ENCODE data around the gene UBR3. TPM values are rescaled to one million over a fixed set of nuclear protein-coding genes. Genes with fewer than 3 reads are reported as not detected.

The UBR3 gene
- total RNA-seq, 6 donors from 2014 or later, result 27.8 to 126 (median 44.7) TPM

DNA sequence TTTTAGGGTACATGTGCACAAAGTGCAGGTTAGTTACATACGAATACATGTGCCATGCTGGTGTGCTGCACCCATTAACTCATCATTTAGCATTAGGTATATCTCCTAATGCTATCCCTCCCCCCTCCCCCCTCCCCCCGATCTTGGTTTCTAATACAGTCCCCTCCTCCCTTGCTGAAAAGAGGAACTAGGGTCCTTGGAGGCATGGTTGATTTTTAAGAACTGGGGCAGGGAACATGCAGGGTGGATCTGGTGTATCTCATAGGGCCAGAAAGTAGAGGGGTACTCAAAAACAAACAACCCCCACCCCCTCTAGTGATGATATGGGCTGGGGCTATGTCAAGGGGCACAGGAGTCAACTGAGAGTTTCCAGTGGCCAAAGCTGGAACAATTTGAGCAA, 153.4 kb downstream of the UBR3 start:
- ATAC-seq (ENCODE audit: low FRiP score in 2 of 2) (no peak), DNase-seq (no peak)
- WGBS, 2 donors, result 85 to 97% methylated on average over 2 of the region's 2 CpGs
- Histone ChIP-seq H3K27ac (no peak overlapping the region), H3K4me3 (no peak overlapping the region), H3K27me3 (no peaks in the 10 kb centered on the region), H3K9me3 (peaks cover 7 to 11% (median 9%) of the 10 kb centered on the region in 4 donors), H3K4me1 (no peaks in the 10 kb centered on the region), H3K36me3 (peaks cover 0 to 9% (median 0%) of the 10 kb centered on the region in 4 donors)
- TF ChIP-seq POLR2A (IDR thresholded peaks at IDR 0.05) (no peak), EP300 (IDR thresholded peaks at IDR 0.05) (no peak), POLR2AphosphoS5 (IDR thresholded peaks at IDR 0.05) (no peak)
- TF ChIP-seq, protein P1, sequence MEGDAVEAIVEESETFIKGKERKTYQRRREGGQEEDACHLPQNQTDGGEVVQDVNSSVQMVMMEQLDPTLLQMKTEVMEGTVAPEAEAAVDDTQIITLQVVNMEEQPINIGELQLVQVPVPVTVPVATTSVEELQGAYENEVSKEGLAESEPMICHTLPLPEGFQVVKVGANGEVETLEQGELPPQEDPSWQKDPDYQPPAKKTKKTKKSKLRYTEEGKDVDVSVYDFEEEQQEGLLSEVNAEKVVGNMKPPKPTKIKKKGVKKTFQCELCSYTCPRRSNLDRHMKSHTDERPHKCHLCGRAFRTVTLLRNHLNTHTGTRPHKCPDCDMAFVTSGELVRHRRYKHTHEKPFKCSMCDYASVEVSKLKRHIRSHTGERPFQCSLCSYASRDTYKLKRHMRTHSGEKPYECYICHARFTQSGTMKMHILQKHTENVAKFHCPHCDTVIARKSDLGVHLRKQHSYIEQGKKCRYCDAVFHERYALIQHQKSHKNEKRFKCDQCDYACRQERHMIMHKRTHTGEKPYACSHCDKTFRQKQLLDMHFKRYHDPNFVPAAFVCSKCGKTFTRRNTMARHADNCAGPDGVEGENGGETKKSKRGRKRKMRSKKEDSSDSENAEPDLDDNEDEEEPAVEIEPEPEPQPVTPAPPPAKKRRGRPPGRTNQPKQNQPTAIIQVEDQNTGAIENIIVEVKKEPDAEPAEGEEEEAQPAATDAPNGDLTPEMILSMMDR (IDR thresholded peaks at IDR 0.05), result no peak

DNA sequence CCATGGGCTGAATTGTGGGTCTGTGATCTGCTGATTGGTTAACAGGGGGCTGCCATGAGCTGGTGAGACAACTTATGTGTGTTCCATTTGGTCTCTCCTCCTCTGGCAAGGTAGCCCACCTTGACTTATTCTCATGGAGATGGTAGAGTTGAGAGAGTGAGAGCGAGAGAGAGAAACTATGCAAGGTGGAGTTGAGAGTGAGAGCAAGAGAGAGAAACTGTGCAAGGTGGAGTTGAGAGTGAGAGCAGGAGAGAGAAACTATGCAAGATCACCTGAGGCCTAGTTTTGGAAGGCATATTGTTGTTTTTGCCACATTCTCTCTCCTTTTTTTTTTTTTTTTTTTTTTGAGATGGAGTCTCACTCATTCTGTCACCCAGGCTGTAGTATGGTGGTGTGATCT, 155.7 kb downstream of the UBR3 start:
- 0 to 45% methylated on average over 1 of the region's 1 CpG for WGBS, 2 donors
- Histone ChIP-seq H3K27me3 (no peaks in the 10 kb centered on the region), H3K36me3 (peaks cover 0 to 10% (median 6%) of the 10 kb centered on the region in 4 donors), H3K9me3 (no peaks in the 10 kb centered on the region), H3K4me3 (no peak overlapping the region), H3K4me1 (no peaks in the 10 kb centered on the region), H3K27ac (no peak overlapping the region)
- no peak for ATAC-seq (ENCODE audit: low FRiP score in 2 of 2)
- DNase-seq, result no peak
- TF ChIP-seq POLR2A (IDR thresholded peaks at IDR 0.05), result no peak
- no peak for TF ChIP-seq POLR2AphosphoS5 (IDR thresholded peaks at IDR 0.05)
- no peak for TF ChIP-seq EP300 (IDR thresholded peaks at IDR 0.05)
- TF ChIP-seq, protein P1 (IDR thresholded peaks at IDR 0.05), result no peak

DNA sequence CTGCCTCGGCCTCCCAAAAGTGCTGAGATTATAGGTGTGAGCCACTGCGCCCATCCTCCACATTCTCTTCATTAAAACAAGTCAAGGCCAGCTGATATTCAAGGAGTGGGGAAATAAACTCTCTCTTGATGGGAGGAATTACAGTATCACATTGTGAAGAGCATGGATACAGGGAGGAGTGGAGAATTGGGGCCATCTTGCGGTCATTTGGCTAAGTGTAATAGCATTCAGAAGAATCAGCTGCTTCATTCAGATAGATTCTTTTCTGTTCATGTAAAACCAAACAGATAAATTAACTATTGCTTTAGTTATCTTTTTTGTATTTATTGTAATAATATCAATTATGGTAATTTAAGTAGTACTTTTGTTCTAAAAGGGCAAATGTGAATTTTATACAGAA, 156.3 kb downstream of the UBR3 start:
- 98 to 99% methylated on average over 3 of the region's 3 CpGs for WGBS, 2 donors
- no peaks in the 10 kb centered on the region for H3K4me1 ChIP-seq
- H3K9me3 ChIP-seq, result no peaks in the 10 kb centered on the region
- peaks cover 0 to 10% (median 5%) of the 10 kb centered on the region in 4 donors for H3K36me3 ChIP-seq
- H3K27me3 ChIP-seq, result no peaks in the 10 kb centered on the region
- TF ChIP-seq EP300 (IDR thresholded peaks at IDR 0.05) (no peak), POLR2A (IDR thresholded peaks at IDR 0.05) (no peak)
- TF ChIP-seq, protein P1 (IDR thresholded peaks at IDR 0.05), result no peak
- no peak for ATAC-seq (ENCODE audit: low FRiP score in 2 of 2)
- DNase-seq, result no peak
- no peak overlapping the region for H3K4me3 ChIP-seq
- H3K27ac ChIP-seq, result no peak overlapping the region

DNA sequence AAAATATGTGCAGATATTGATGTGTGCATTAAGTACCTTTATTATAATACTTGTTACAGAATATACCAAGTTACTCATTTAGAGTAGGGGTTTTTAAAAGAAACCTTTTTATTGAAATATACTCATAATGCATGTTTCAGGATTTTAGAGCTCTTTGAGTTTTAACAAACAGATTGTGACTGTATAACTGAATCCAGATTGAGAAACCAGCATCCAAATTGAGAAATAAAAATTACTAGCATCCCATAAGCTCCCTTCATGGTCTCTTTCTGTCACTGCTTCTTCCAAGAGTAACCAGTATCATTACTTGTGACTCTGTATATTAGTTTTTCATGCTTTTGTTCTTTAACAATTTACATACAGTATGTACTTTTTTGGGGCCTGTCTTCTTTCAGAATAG, 156.9 kb downstream of the UBR3 start:
- H3K27ac ChIP-seq, result no peak overlapping the region
- H3K9me3 ChIP-seq, result no peaks in the 10 kb centered on the region
- no peaks in the 10 kb centered on the region for H3K4me1 ChIP-seq
- peaks cover 0 to 10% (median 5%) of the 10 kb centered on the region in 4 donors for H3K36me3 ChIP-seq
- ATAC-seq (ENCODE audit: low FRiP score in 2 of 2), result no peak
- DNase-seq, result no peak
- H3K4me3 ChIP-seq, result no peak overlapping the region
- TF ChIP-seq, protein P1 (IDR thresholded peaks at IDR 0.05), result no peak
- no peak for TF ChIP-seq EP300 (IDR thresholded peaks at IDR 0.05)
- TF ChIP-seq POLR2AphosphoS5 (IDR thresholded peaks at IDR 0.05), result no peak
- H3K27me3 ChIP-seq, result no peaks in the 10 kb centered on the region

DNA sequence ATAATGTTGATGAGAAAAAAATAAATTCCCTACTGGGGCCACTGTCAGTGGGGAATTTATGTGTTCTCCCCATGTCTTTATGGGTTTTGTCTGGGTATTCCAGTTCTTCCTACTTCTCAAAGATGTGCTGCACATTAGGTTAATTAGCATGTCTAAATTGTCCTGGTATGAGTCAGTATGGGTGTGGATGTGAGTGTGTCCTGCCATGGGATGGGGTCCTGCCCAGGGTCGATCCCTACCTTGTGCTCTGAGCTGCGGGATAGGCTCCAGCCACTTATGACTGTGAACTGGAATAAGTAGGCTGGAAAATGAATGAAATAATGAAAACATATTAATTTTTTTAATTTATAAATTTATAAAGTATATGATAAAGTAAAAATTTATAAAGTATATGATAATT, 167.5 kb downstream of the UBR3 start:
- no peaks in the 10 kb centered on the region for H3K27me3 ChIP-seq

More for the DNA sequence above, 167.5 kb downstream of the UBR3 start:
- Histone ChIP-seq H3K27ac (no peak overlapping the region), H3K9me3 (peaks cover 0 to 6% (median 4%) of the 10 kb centered on the region in 4 donors), H3K4me3 (no peak overlapping the region), H3K4me1 (no peaks in the 10 kb centered on the region), H3K36me3 (peaks cover 2 to 22% (median 6%) of the 10 kb centered on the region in 4 donors)
- TF ChIP-seq, protein P1 (IDR thresholded peaks at IDR 0.05), result no peak
- TF ChIP-seq POLR2AphosphoS5 (IDR thresholded peaks at IDR 0.05), result no peak
- no peak for TF ChIP-seq EP300 (IDR thresholded peaks at IDR 0.05)
- DNase-seq, result no peak
- no peak for ATAC-seq (ENCODE audit: low FRiP score in 2 of 2)
- WGBS, 2 donors, result 95 to 100% methylated on average over 2 of the region's 2 CpGs
